K562 (cell line): ENCODE measurements around the gene PIM3.

Source experiments
- ELF2 ChIP-seq: fragments of 250-450 bp; sonication (Bioruptor Pico); IDR thresholded peaks from 2 replicates; pipeline ENCODE4 v1.5.0; 2021; ENCODE audit warnings: mild to moderate bottlenecking
- EZH2 ChIP-seq: IDR thresholded peaks from 2 replicates; pipeline ENCODE4 v1.6.1; 2012; ENCODE audit warnings: low read depth, mild to moderate bottlenecking, inconsistent platforms, low read length, borderline replicate concordance
- FOSL1 ChIP-seq: fragments of 200-800 bp; sonication (Bioruptor generic); conservative IDR thresholded peaks from 2 replicates; pipeline ENCODE4 v1.6.1; 2016; ENCODE audit warnings: missing genetic modification characterization, missing compliant biosample characterization
- MTF1 ChIP-seq: fragments of 250-450 bp; sonication (Bioruptor Pico); IDR thresholded peaks from 2 replicates; pipeline ENCODE4 v1.9.0; 2021; ENCODE audit warnings: moderate library complexity, mild to moderate bottlenecking, inconsistent platforms, borderline replicate concordance
- NFRKB ChIP-seq: fragments of 450-650 bp; IDR thresholded peaks from 2 replicates; pipeline ENCODE4 v1.6.1; 2016; ENCODE audit warnings: low read depth
- SIX5 ChIP-seq, 2 experiments: IDR thresholded peaks; 2 replicates each; pipeline ENCODE4 v1.6.1; 2011; ENCODE audit warnings: low read length in 2 of 2, borderline replicate concordance in 1 of 2, low read depth in 1 of 2, mild to moderate bottlenecking in 1 of 2, moderate library complexity in 1 of 2; ENCODE audit not compliant: insufficient read depth in 1 of 2
- TF ChIP-seq, protein P1 (sequence below), 2 experiments: fragments of 450-650 bp in 1 of 2; IDR thresholded peaks; 2 replicates each; pipeline ENCODE4 v1.6.1; 2011 to 2017; ENCODE audit warnings: low read depth in 2 of 2, antibody characterized with exemption in 1 of 2, borderline replicate concordance in 1 of 2, low read length in 1 of 2, mild to moderate bottlenecking in 1 of 2, mixed read lengths in 1 of 2; ENCODE audit not compliant: control insufficient read depth in 1 of 2

DNA sequence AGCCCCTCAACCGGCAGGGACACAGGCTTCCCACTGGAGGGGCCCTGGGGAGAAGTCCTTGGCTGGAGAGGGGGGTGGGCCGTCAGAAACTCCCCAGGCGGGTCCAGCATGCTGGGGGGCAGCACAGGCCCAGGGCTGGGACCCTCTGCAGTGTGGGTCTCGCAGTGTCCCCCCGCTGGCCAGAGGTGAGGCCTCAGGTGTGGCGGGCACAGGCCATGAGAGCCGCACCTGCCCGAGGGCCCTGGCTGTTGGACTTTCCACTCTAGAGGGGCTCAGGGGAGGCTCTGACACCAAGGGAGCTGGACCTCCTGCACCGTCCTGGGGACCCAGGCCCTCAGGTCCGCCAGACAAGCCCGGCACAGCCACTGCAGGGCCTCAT is 10.7 kb upstream of the PIM3 start:
- TF ChIP-seq EZH2 (no peak), MTF1 (CRISPR knock-in tag) (no peak), ELF2 (no peak), SIX5 (IDR thresholded peaks at IDR 0.05; ENCODE audit: borderline replicate concordance in 1 of 2, insufficient read depth in 1 of 2, low read depth in 1 of 2, low read length in 2 of 2) (no peak), NFRKB (no peak), FOSL1 (tag) (no peak)
- TF ChIP-seq, protein P1, sequence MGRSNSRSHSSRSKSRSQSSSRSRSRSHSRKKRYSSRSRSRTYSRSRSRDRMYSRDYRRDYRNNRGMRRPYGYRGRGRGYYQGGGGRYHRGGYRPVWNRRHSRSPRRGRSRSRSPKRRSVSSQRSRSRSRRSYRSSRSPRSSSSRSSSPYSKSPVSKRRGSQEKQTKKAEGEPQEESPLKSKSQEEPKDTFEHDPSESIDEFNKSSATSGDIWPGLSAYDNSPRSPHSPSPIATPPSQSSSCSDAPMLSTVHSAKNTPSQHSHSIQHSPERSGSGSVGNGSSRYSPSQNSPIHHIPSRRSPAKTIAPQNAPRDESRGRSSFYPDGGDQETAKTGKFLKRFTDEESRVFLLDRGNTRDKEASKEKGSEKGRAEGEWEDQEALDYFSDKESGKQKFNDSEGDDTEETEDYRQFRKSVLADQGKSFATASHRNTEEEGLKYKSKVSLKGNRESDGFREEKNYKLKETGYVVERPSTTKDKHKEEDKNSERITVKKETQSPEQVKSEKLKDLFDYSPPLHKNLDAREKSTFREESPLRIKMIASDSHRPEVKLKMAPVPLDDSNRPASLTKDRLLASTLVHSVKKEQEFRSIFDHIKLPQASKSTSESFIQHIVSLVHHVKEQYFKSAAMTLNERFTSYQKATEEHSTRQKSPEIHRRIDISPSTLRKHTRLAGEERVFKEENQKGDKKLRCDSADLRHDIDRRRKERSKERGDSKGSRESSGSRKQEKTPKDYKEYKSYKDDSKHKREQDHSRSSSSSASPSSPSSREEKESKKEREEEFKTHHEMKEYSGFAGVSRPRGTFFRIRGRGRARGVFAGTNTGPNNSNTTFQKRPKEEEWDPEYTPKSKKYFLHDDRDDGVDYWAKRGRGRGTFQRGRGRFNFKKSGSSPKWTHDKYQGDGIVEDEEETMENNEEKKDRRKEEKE (IDR thresholded peaks at IDR 0.05; ENCODE audit: borderline replicate concordance in 1 of 2, control insufficient read depth in 1 of 2, low read depth in 2 of 2, low read length in 1 of 2): no peak
